NCI-H1417 treated with DMSO at 0.1 percent for 48 hours (cell line): ENCODE results near the gene AGMO.

Source experiments
- DNase-seq: peaks from one replicate; lab custom pipeline; 2025; lab: John Stamatoyannopoulos, UW

AGMO gene

DNA sequence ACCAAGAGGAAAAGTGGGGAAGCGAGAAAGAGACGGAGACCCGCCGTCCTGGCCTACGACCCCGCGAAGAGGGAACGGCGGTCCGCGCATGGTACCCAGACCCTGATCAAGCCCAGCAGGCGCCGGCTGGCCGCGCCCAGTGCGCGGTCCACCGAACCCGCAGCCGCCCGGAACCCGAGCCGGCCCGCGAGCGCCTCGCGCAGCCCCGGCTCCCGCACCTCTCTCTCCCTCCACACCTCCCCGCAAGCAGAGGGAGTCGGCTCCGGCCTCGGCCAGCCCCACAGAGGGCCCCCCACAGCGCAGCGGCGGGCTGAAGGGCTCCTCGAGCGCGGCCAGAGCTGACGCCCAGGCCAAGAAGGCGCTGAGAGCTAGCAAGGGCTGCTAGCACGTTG is 164.7 kb downstream of the AGMO start:
- no peak for DNase-seq

DNA sequence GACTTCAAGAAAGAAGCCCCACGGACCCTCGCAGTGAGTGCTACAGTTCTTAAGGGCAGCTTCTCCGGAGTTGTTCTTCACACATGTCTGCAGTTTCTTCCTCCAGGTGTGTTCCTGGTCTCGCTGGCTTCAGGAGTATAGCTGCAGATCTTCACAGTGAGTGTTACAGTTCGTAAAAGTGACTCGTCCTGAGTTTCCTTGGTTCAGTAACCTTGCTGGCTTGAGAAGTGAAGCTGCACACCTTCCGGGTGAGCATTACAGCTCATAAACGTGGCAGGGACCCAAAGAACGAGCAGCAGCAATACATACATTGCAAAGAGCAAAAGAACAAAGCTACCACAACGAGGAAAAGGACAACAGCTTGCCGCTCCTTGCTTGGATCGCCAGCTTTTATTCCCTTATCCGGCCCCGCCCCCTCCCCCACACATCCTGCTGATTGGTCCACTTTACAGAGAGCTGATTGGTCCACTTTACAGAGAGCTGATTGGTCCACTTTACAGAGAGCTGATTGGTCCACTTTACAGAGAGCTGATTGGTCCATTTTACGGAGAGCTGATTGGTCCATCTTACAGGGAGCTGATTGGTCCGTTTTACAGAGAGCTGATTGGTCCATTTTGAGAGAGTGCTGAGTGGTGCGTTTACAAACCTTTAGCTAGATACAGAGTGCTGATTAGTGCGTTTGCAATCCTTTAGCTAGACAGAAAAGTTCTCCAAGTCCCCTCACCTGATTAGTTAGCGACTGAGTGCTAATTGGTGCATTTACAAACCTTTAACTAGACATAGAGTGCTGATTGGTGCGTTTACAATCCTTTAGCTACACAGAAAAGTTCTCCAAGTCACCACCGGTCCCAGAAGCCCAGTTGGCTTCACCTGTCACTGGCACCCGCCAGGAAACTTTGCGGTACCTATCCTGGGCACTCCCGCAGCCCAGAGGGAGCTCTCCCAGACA is 165.3 kb downstream of the AGMO start:
- no peak for DNase-seq

DNA sequence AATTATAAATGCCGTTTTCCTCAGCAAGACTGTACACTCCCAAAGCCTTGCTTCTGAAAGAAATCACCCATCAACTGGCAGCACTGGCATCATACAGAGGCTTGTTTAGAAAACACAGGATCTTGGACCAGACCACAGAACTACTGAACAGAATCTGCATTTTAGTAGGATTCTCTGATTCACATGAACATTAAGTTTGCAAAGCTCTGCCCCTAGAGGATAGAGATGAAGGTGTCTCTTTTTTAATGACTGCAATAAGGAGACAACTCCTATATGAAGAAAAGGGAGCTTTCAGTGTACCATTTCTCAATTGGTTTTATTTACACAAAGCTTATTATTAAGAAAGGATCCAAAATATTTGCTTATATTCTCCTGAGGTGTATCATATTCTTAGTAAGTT is 172.7 kb downstream of the AGMO start:
- DNase-seq, result no peak

DNA sequence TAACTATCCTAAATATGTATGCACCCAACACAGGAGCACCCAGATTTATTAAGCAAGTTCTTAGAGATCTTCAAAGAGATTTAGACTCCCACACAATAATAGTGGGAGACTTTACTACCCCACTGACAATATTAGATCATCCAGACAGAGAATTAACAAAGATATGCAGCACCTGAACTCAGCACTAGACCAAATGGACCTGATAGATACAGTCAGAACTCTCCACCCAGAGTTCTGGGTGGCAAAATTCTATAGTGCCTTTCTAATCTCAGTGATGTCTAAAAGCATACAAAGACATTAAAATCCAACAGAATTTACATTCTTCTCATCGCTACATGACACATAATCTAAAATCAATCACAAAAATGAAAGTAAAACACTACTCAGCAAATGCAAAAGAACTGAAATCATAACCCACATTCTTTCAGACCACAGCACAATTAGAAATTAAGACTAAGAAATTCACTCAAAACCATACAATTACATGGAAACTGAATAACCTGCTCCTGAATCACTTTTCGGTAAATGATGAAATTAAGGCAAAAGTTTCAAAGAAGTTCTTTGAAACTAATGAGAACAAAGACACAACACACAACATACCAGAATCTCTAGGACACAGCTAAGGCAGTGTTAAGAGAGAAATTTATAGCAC is 183.2 kb downstream of the AGMO start:
- DNase-seq, result no peak

DNA sequence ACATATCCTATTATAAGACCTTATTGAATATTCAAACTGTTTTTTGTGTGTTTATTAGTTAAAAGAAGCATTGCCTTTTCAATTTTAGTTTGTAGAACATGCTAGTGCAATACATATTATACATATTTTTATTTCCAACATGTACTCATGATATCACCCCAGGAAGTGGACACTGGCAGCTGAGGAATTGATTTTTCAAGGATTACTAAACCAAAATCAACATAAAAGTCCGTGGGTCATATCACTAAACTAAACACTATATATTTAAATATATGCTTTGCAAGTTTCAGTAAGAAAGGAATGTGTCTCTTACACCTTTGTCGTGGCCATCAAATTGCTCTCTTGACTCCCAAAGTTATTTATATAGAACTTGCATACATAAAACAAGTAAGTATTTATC is 185.2 kb downstream of the AGMO start:
- DNase-seq, result no peak

DNA sequence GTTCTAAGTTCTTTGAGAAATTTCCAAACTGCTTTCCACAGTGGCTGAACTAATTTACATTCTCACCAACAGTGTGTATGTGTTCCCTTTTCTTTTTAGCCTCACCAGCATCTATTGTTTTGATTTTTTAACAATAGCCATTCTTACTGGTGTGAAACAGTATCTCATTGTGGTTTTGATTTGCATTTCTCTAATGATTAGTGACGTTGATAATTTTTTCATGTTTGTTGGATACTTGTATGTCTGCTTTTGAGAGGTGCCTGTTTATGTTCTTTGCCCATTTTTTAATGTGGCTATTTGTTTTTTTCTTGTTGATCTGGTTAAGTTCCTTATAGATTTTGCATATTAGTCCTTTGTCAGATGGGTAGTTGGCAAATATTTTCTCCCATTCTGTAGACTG is 191.4 kb downstream of the AGMO start:
- DNase-seq, result no peak

DNA sequence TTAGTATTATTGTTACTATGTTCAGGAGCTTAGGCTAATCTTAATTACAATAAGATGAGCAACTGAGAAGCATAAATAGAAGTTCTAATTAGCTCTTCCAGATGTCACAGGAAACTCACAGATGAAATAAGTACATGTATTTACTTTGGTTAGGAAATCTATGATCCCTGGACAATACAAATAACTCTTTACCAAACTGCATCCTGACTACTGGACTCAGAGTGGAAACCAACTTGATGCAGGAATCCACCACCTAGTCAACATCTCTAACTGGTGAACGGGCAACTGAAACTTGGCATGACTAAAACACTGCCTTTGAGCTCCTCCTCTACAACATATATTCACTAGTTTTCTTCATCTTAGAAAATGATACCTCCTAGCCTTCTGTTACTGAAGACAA is 193.2 kb downstream of the AGMO start:
- DNase-seq, result no peak

DNA sequence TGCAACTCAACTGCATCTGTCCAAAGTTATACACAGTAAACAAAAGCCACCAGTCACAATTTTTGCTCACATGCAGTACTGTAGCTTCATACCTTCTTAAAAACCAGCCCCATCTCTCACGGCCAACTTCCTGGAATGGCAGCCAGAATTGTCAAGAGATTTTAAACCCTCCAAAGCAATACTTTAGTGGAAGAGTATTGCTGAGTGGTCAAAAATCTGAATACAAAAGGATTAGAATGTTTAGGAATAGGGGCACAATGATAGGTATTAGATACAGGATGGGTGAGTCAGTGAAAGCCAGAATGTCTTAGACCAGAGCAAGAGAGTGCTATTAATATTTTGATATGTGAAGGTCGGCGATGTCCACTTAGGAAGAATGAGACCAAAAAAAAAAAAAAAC is 193.9 kb downstream of the AGMO start:
- DNase-seq, result no peak

DNA sequence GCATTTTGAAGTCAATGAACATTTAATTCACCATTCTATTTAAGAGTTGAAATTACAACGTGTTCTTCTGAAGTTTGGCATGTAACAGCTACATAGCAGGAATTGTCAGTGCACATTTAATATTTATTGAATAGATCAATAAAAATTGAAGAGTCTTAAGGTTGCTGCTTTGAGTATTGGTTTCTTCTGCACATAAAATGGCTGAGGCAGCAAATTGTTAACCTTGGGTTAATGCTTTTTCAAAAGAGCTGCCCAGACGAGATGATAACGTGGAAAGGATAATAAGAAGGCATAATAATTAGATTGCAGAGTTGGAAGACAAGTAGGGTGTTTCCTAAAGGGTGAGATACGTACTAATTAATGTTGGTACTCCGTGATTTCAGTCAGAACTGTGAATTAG is 203.7 kb downstream of the AGMO start:
- no peak for DNase-seq

DNA sequence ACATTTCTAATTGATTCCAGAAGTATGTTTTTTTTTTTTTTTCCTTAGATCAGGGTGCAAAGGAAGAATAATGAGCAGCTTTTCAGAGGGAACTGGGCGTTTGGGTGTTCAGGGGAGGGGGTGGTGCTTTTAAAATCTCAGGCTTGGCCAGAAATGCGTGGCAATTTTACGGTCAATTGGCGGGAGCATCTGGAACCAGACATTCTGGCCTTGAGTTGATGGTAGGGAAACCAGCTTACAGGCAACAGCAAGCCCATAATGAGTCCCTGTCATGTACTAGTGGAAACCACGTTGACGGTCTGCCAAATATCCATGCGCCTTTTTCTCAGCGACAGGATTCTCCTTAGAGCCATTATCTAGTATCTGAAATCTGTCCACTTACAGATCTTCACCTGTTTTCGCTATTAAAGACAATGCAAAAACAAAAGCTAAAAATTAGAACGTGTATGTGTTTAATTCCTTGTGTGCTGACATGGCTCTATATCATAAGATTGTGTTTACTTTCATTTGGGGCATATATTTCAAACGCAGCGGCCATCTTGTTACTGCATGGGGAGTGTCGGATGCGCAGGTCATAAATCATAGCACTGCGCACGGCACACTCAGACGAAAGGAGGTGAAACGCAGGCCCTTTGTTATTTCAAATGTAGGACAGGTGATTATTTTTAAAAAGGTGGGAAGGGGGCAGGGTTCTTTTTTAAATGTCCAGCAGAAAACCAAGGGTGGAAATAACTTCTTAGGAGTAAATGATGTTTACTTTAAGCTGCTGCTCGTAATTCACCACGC is 209.2 kb downstream of the AGMO start:
- no peak for DNase-seq

DNA sequence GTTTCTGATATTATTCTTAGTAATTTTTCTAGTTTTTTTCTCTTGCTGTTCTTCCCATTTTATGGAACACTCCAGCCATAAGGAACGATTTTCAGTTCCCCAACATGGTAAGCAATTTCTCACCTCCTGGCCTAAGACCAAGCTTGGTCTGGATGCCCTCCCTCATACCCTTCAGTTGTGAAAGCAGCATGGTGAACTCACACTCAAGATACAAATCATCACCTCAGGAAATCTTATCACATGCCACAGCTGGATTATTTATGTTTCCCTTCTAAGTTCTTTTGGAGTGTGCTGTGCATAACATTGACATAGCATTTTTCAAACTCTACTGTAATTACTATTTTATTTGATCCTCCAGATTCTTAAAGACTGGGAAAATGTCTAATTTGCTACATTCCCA is 216.6 kb downstream of the AGMO start:
- no peak for DNase-seq

DNA sequence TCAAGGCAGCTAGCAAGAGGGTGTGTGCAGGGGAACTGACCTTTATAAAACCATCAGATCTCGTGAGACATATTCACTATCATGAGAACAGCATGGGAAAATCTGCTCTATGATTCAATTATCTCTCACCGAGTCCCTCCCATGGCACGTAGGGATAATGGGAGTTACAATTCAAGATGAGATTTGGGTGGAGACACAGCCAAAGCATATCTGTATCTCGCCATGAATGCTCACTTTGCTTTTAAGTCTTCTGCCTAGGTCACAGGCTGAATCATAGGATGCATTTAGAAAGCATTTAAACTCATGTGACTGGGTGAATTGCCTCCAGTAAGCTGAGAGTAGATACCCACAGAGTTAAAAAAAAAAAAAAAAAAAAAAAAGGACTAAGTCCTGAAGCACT is 220.0 kb downstream of the AGMO start:
- DNase-seq, result no peak

DNA sequence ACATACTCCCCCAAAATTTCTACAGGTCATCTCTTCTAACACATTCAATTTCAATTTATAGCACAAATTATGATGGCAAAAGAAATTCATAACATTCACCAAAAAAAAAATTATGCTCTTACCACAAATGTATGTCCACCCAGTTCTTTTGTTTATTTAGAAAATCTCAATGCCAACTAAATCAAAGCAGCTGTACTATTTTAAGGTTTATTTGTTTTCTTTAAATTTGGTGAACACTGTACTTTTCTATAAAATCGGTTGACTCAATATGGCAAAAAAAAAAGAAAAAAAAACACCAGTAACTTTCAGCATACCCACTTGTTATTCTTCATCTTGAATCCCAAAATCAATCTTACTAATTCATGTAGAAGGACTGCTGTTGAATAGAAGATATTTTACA is 225.7 kb downstream of the AGMO start:
- no peak for DNase-seq

DNA sequence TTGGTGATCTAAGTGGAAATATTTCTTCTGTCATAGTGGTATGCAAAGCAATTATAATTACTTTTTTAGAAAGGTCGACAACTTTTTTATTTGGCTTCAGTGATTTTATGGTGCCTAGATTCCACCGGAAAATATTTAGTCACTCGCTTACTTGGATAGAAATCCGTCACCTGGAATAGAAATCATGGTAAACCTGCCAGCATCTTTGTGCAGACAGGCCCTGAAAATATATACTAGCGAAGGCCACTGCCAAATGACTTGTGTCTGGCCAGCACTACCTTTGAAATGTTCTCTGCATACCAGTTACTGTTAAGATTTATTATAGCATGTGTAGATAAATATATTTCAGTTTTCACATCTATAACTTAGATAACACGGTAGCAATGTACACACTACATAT is 226.4 kb downstream of the AGMO start:
- no peak for DNase-seq

DNA sequence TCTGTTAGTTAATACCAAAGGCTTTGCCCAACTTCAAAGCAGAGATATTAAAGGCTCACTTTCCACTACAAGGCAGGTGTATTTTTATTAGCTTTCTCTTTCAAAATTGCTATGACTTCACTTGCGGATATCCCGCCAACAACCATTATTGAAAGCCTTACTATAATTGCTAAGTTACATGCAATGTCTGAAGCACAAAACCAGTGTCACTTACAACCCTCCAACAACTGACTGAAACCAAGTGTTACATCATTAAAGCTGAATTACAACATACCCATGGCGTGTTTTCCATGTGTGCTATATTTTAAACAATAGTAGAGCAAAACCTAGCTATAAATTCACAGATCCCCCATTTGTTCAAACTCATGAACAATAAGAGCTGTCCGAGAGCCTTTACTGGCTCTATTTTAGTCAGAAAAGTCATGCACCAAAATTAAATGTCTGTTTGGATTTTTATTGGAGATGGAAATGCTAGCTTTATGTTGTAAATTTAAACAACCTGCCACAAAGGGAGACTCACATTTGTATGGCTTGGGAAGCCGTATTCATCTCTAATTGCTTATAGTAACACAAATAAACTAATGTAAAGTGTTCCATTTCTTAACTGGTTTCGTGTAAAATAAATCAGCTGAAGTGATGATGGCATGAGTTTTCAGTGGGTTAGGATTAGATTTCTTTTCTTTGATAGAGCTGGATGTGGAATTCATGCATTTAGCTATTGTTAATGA is 227.1 kb downstream of the AGMO start:
- no peak for DNase-seq

DNA sequence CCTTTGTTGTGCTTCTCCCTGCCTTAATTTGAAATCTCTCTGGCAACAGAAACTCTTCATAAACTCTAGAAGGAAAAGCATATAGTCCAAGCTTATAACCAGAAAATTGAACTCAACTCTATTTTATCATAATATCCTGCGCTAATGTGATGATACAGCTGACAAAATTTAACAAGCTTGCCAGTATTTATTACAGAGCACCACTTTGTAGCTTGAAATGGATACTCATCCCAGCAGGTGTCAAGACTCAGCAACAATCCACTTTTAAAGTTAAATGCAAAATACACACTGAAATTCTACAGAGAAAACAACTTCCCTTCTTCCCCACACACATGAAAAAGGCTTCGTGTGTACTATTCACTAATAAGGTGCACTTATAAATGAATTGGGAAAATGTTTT is 228.9 kb downstream of the AGMO start:
- peak; percentile 65 for DNase-seq

DNA sequence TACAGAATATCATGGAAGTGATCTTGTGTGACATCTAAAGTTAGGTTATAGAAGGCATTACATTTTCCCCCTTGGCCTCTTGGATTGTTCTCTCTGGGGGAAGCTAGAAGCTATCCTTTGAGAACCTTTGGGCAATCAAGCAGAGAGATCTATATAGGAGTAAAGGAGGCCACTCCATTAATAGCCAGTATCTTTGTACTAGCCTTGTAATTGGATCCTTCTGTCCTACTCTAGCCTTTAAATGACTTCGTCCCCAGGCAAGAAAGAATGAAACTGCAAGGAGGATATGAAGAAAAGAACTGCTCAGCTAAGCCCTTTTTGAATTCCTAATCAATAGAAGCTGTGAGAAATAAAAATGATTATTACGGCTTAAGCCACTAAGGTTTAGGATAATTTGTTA is 230.9 kb downstream of the AGMO start:
- no peak for DNase-seq

DNA sequence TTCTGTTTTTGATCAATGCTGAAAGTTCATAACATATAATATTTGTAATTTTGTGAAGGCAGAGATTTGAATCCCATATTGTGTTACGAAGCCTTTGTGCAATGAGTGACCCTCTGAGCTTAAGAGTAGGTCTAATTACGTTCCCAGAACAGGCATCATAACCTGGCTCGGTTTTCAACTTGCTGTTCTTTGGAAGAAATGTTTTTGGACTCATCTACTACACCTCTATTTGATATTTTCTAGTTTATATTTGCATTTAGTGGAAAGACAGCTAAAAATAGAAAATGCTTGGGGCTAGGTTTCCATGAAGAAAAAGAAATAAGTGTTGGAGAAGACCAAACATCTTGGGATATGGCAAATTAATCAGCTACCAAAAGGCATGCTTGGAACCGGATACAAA is 234.8 kb downstream of the AGMO start:
- no peak for DNase-seq

DNA sequence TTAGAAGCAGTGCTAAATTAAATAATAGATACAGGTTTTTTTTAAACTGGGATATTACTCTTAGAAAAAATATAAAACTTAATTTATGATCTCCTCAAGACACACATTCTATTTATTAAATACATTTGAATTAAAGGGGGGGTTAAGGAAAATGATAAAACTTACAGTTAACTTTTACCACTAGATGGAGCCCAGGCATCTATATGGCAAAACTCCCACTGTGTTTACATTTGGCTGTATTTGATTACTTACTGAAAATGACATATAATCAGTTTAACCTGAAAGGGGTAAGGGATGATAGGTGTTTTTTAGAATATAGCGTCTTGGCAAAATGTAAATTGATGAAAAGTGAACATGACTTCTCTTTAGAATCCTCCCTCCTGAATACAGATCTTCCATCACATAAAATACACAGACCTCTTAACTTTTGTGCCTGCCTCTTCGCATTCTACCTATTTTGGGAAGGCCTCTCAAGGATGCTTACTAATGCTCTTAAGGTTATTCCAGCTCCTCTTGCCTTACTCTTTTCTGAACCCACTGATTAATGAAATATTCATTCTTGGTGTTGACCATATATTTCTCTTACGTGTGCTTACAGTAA is 235.7 kb downstream of the AGMO start:
- peak; percentile 24 for DNase-seq

DNA sequence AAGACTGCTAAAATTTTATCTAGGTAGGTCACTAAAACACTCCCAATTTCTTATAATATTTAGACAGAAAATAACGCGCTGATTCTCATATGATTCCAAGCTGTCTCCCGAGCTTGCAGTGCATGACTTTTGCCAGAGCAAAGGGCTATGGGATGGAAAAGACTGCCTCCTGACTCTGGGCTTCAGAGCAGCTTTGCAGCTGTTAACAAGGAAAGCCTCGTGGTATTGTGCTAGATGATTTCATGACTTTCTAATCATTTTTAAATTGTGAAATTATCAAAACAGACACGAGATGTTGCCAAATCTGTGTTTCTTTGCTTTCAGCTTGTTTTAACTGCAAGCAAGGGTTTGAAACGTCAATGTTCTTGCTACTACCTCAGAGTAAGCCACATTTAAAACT is 238.3 kb downstream of the AGMO start:
- DNase-seq, result no peak

DNA sequence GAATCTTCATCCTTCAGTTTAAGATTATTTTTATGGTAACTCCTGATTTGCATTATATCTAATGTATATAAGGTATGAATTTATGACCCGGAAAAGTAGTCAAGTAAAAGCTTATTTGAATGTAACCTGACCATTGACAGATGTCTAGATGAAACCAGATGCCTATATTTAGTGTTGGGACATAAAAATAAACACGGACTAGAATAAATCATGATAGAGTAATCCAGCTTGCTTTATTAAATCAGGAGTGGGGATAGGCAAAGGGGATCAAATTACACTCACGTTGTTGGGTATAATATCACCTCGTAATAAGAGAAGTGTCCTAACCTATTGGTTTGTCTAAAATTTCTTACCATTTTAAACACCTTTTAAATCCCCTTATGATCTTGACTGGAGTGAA is 244.6 kb downstream of the AGMO start:
- DNase-seq, result no peak

DNA sequence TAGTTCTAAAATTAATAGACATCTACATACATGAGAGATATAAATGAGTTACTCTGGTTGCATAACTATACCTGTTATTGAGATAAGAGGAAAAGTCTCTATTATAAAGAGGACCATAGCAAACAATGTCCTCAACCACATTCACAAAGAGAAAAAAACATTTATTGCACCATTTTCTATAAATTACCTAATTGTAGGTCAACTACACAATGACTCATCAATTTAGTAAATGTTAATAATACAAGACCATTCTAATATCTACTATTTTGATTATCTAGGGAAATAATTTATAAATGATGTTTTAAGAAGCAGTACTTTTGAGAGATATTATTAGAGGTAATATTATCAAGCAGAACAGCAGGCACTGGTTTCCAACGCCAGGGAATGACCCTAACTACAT is 246.1 kb downstream of the AGMO start:
- DNase-seq, result no peak
